ENCODE data around the gene KRTAP4-16.

GRCh38 chr17:41127371-41127770, 25.4 kb upstream of the KRTAP4-16 start:
- TF ChIP-seq CTCF (IDR thresholded peaks at IDR 0.05) (no peak), POLR2AphosphoS5 (IDR thresholded peaks at IDR 0.05) (no peak)
